ENCODE data around the gene NBAS.

- TF ChIP-seq CTCF (IDR thresholded peaks at IDR 0.05 in 4 of 5, conservative IDR thresholded peaks at IDR 0.05 in 1 of 5), result no peak
- TF ChIP-seq POLR2A (IDR thresholded peaks at IDR 0.05), result no peak
Measured at GRCh38 chr2:15591373-15591691, 30.2 kb upstream of the NBAS start.
